ENCODE measurements around the gene ZFP92.
"Not testable (repeated sequence)": the region's sequence is repeated elsewhere in the genome, so short reads cannot be mapped to it uniquely, and the experiment has no call there.

DNA sequence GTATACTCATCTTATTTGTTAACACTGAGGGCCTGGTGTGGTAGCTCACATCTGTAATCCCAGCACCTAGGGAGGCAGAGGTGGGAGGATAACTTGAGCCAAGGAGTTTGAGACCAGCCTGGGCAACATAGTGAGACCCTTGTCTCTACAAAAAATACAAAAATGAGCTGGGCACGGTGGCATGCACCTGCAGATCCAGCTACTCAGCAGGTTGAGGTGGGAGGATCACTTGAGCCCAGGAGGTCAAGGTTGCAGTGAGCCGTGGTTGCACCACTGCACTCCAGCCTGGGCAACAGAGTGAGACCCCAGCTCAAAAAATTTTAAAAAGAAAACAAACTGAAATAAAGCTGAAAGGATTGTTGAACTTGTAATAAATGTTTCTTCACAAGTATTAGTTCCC, 26.3 kb upstream of the ZFP92 start:
- TF ChIP-seq POLR2A, POLR2AphosphoS5, EP300 (IDR thresholded peaks at IDR 0.05): not testable (repeated sequence)
- TF ChIP-seq, protein P1, sequence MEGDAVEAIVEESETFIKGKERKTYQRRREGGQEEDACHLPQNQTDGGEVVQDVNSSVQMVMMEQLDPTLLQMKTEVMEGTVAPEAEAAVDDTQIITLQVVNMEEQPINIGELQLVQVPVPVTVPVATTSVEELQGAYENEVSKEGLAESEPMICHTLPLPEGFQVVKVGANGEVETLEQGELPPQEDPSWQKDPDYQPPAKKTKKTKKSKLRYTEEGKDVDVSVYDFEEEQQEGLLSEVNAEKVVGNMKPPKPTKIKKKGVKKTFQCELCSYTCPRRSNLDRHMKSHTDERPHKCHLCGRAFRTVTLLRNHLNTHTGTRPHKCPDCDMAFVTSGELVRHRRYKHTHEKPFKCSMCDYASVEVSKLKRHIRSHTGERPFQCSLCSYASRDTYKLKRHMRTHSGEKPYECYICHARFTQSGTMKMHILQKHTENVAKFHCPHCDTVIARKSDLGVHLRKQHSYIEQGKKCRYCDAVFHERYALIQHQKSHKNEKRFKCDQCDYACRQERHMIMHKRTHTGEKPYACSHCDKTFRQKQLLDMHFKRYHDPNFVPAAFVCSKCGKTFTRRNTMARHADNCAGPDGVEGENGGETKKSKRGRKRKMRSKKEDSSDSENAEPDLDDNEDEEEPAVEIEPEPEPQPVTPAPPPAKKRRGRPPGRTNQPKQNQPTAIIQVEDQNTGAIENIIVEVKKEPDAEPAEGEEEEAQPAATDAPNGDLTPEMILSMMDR (IDR thresholded peaks at IDR 0.05): not testable (repeated sequence)

Data from gastroesophageal sphincter (tissue), 3 donors.